WTC11 (cell line): ENCODE data around the gene SHTN1. TPM values are rescaled to one million over a fixed set of nuclear protein-coding genes. Genes with fewer than 3 reads are reported as not detected.

ENCODE experiments used
- ATAC-seq: fragments of 200-7000 bp; cut with Tn5 transposase; 2 replicates; pipeline ENCODE4 v1.10.0; 2021; ENCODE audit warnings: mild to moderate bottlenecking, moderate library complexity
- CTCF ChIA-PET: fragments of 300-600 bp; sonication (Branson Sonifier 250); formaldehyde crosslinking; loops from one replicate; lab custom pipeline; 2021; ENCODE audit warnings: antibody characterized with exemption; lab: Charles Lee
- POLR2A ChIA-PET: fragments of 350-600 bp; sonication (Branson Sonifier 250); formaldehyde crosslinking; loops from one replicate; lab custom pipeline; 2021; ENCODE audit warnings: antibody characterized with exemption; lab: Charles Lee
- DNase-seq: peaks from one replicate; pipeline ENCODE4 v3.0.0; 2021; ENCODE audit warnings: low spot score
- H3K27ac Mint-ChIP-seq: 2 replicates; pipeline ENCODE4 v1.8.0; 2021; ENCODE audit warnings: mixed read lengths
- H3K27me3 Mint-ChIP-seq: 2 replicates; pipeline ENCODE4 v1.8.0; 2021; ENCODE audit warnings: low read depth, mild to moderate bottlenecking, moderate library complexity, mixed read lengths
- H3K36me3 Mint-ChIP-seq: 2 replicates; pipeline ENCODE4 v1.8.0; 2021; ENCODE audit warnings: mixed read lengths
- H3K4me1 Mint-ChIP-seq: 2 replicates; pipeline ENCODE4 v1.8.0; 2022; ENCODE audit warnings: mixed read lengths
- H3K4me3 Mint-ChIP-seq: 2 replicates; pipeline ENCODE4 v1.8.0; 2021; ENCODE audit warnings: mild to moderate bottlenecking, moderate library complexity, mixed read lengths
- H3K9me3 Mint-ChIP-seq: 2 replicates; pipeline ENCODE4 v1.8.0; 2021; ENCODE audit warnings: mixed read lengths
- ATF1 ChIP-seq: sonication (generic); formaldehyde crosslinking; IDR thresholded peaks from 2 replicates; pipeline ENCODE4 v1.8.1; 2023; ENCODE audit warnings: mild to moderate bottlenecking, moderate library complexity, missing genetic modification reagents
- EMX1 ChIP-seq: fragments of 250-450 bp; sonication (Bioruptor Pico); IDR thresholded peaks from 2 replicates; pipeline ENCODE4 v1.8.0; 2021; ENCODE audit warnings: mild to moderate bottlenecking
- FOXK1 ChIP-seq: sonication (generic); formaldehyde crosslinking; IDR thresholded peaks from 2 replicates; pipeline ENCODE4 v1.8.0; 2022; ENCODE audit warnings: mild to moderate bottlenecking, moderate library complexity, missing genetic modification reagents
- KAT7 ChIP-seq: sonication (generic); formaldehyde crosslinking; IDR thresholded peaks from 2 replicates; pipeline ENCODE4 v1.8.1; 2023; ENCODE audit warnings: missing genetic modification reagents, mild to moderate bottlenecking, borderline replicate concordance
- NFATC4 ChIP-seq: fragments of 250-450 bp; sonication (Bioruptor Pico); IDR thresholded peaks from 2 replicates; pipeline ENCODE4 v1.9.0; 2021; ENCODE audit warnings: mild to moderate bottlenecking
- NFE2L1 ChIP-seq: sonication (generic); formaldehyde crosslinking; IDR thresholded peaks from 2 replicates; pipeline ENCODE4 v1.8.1; 2023; ENCODE audit warnings: missing genetic modification reagents
- NR1H2 ChIP-seq: sonication (generic); formaldehyde crosslinking; IDR thresholded peaks from 2 replicates; pipeline ENCODE4 v1.9.0; 2021; ENCODE audit warnings: mild to moderate bottlenecking, moderate library complexity, missing genetic modification reagents
- NR2C2 ChIP-seq: sonication (generic); formaldehyde crosslinking; IDR thresholded peaks from 2 replicates; pipeline ENCODE4 v1.8.0; 2022; ENCODE audit warnings: mild to moderate bottlenecking, missing genetic modification reagents
- PRRX2 ChIP-seq: fragments of 250-450 bp; sonication (Bioruptor Pico); IDR thresholded peaks from 2 replicates; pipeline ENCODE4 v1.8.0; 2021; ENCODE audit warnings: mild to moderate bottlenecking
- RORB ChIP-seq: fragments of 250-450 bp; sonication (Bioruptor Pico); IDR thresholded peaks from 2 replicates; pipeline ENCODE4 v1.9.0; 2021; ENCODE audit warnings: mild to moderate bottlenecking
- SMAD4 ChIP-seq: sonication (generic); formaldehyde crosslinking; IDR thresholded peaks from 2 replicates; pipeline ENCODE4 v1.8.0; 2022; ENCODE audit warnings: mild to moderate bottlenecking, missing genetic modification reagents
- ZNF425 ChIP-seq: fragments of 250-450 bp; sonication (Bioruptor Pico); conservative IDR thresholded peaks from 2 replicates; pipeline ENCODE4 v1.9.0; 2021; ENCODE audit warnings: mild to moderate bottlenecking
- total RNA-seq: library from RNA; stranded (reverse); gene quantifications from 3 replicates; pipeline ENCODE4 v1.2.3, GENCODE V29; 2021
- TF ChIP-seq, protein P1 (sequence below): sonication (generic); formaldehyde crosslinking; IDR thresholded peaks from 2 replicates; pipeline ENCODE4 v1.8.1; 2023; ENCODE audit warnings: mild to moderate bottlenecking, missing genetic modification reagents, moderate library complexity
- TF ChIP-seq, protein P2 (sequence below): sonication (generic); formaldehyde crosslinking; IDR thresholded peaks from 2 replicates; pipeline ENCODE4 v1.8.0; 2022; ENCODE audit warnings: missing genetic modification reagents
- TF ChIP-seq, protein P3 (sequence below): sonication (generic); formaldehyde crosslinking; conservative IDR thresholded peaks from 2 replicates; pipeline ENCODE4 v1.8.1; 2023; ENCODE audit warnings: mild to moderate bottlenecking, low read depth, missing genetic modification reagents, moderate library complexity
- TF ChIP-seq, protein P4 (sequence below): sonication (generic); formaldehyde crosslinking; IDR thresholded peaks from 2 replicates; pipeline ENCODE4 v1.8.0; 2023; ENCODE audit warnings: missing genetic modification reagents, mild to moderate bottlenecking, borderline replicate concordance
- TF ChIP-seq, protein P5 (sequence below): sonication (generic); formaldehyde crosslinking; IDR thresholded peaks from 2 replicates; pipeline ENCODE4 v1.8.1; 2022; ENCODE audit warnings: missing genetic modification reagents, borderline replicate concordance

Gene SHTN1
- total RNA-seq, 1 experiment from 2014 or later = 11.0 TPM

DNA sequence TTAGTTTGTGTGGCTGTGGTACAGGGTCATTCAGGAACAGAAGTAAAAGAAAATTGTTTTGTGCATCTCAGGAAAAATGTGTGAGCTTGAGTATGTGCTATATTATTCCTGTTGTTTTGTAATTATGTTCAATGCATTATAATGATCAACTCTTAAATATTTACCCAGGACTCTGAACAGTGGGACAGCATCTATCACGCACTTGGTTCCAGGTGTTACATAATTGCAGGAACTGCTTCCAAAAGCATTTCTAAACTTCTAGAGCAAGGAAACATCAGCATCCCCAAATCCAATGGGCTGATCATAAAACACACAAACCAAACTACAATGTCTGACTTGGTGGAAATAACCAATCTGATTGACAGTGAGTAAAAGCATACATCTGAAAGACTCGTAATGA is 129.1 kb downstream of the SHTN1 start (continued):
- TF ChIP-seq, protein P1, sequence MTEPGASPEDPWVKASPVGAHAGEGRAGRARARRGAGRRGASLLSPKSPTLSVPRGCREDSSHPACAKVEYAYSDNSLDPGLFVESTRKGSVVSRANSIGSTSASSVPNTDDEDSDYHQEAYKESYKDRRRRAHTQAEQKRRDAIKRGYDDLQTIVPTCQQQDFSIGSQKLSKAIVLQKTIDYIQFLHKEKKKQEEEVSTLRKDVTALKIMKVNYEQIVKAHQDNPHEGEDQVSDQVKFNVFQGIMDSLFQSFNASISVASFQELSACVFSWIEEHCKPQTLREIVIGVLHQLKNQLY (CRISPR knock-in tag) = no peak

DNA sequence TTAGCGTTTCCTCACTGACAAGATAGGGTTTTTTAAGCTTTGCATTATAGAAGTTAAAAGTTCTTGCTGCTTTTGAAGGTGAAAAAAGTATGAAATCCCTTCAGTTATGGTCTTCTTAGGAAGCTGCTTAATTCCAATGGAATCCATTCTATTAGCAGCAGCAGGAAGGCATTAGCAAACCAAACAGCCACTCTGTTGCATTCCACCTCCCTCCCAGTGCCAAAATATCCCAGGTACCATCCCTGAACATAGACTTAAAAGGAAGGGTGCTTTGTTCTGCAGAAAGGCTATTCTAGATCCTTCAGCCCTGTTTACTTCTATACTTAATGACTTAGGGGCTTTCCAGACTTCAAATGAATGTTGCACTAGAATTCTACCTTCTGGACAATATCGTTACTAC is 131.9 kb downstream of the SHTN1 start:
- peaks cover 11% of the 10 kb centered on the region for H3K36me3 Mint-ChIP-seq
- no peak for TF ChIP-seq ZNF425
- no peak for TF ChIP-seq NFATC4
- TF ChIP-seq SMAD4 (CRISPR knock-in tag) = no peak
- TF ChIP-seq ATF1 (CRISPR knock-in tag) = no peak
- TF ChIP-seq, protein P2, sequence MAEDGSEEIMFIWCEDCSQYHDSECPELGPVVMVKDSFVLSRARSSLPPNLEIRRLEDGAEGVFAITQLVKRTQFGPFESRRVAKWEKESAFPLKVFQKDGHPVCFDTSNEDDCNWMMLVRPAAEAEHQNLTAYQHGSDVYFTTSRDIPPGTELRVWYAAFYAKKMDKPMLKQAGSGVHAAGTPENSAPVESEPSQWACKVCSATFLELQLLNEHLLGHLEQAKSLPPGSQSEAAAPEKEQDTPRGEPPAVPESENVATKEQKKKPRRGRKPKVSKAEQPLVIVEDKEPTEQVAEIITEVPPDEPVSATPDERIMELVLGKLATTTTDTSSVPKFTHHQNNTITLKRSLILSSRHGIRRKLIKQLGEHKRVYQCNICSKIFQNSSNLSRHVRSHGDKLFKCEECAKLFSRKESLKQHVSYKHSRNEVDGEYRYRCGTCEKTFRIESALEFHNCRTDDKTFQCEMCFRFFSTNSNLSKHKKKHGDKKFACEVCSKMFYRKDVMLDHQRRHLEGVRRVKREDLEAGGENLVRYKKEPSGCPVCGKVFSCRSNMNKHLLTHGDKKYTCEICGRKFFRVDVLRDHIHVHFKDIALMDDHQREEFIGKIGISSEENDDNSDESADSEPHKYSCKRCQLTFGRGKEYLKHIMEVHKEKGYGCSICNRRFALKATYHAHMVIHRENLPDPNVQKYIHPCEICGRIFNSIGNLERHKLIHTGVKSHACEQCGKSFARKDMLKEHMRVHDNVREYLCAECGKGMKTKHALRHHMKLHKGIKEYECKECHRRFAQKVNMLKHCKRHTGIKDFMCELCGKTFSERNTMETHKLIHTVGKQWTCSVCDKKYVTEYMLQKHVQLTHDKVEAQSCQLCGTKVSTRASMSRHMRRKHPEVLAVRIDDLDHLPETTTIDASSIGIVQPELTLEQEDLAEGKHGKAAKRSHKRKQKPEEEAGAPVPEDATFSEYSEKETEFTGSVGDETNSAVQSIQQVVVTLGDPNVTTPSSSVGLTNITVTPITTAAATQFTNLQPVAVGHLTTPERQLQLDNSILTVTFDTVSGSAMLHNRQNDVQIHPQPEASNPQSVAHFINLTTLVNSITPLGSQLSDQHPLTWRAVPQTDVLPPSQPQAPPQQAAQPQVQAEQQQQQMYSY (CRISPR knock-in tag) = no peak
- no peak for TF ChIP-seq PRRX2 (CRISPR knock-in tag)
- TF ChIP-seq, all 79 proteins: peak for 0
- ChIA-PET CTCF (interaction anchor here (1.1 to 1.2 kb wide), 2 partner anchors 15 to 64 kb away, joined by 3 read pairs; no protein-coding TSS in a partner anchor), POLR2A (no interaction called here)
- peak; percentile 88 for ATAC-seq
- peaks cover 3% of the 10 kb centered on the region; the same call in 1 of the 2 replicates for H3K27me3 Mint-ChIP-seq
- H3K9me3 Mint-ChIP-seq = peaks cover 10% of the 10 kb centered on the region
- H3K4me3 Mint-ChIP-seq = no peak overlapping the region
- peaks cover 46% of the 10 kb centered on the region for H3K4me1 Mint-ChIP-seq
- H3K27ac Mint-ChIP-seq = peak overlapping the region; percentile 64; the same call in 1 of the 2 replicates
- DNase-seq = no peak

DNA sequence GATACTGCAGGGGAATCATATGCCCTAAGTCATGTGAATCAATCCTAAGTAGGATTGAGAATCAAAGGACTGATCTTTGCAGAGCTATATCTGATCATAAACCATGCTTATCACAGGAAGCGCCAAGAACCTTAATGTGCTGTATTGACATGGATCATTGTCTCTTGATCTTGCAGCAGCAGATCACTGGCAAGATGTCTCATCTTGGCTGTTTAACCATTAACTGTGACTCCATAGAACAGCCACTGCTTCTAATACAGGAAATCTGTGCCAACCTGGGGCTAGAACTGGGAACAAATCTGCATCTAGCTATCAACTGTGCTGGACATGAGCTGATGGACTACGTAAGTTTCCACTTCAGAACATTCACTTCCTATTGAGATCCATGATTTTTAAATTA is 134.0 kb downstream of the SHTN1 start:
- CTCF ChIA-PET = no interaction called here
- DNase-seq = no peak
- TF ChIP-seq KAT7 (CRISPR knock-in tag) = no peak
- TF ChIP-seq, protein P3, sequence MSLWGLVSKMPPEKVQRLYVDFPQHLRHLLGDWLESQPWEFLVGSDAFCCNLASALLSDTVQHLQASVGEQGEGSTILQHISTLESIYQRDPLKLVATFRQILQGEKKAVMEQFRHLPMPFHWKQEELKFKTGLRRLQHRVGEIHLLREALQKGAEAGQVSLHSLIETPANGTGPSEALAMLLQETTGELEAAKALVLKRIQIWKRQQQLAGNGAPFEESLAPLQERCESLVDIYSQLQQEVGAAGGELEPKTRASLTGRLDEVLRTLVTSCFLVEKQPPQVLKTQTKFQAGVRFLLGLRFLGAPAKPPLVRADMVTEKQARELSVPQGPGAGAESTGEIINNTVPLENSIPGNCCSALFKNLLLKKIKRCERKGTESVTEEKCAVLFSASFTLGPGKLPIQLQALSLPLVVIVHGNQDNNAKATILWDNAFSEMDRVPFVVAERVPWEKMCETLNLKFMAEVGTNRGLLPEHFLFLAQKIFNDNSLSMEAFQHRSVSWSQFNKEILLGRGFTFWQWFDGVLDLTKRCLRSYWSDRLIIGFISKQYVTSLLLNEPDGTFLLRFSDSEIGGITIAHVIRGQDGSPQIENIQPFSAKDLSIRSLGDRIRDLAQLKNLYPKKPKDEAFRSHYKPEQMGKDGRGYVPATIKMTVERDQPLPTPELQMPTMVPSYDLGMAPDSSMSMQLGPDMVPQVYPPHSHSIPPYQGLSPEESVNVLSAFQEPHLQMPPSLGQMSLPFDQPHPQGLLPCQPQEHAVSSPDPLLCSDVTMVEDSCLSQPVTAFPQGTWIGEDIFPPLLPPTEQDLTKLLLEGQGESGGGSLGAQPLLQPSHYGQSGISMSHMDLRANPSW (CRISPR knock-in tag) = no peak
- TF ChIP-seq, protein P4, sequence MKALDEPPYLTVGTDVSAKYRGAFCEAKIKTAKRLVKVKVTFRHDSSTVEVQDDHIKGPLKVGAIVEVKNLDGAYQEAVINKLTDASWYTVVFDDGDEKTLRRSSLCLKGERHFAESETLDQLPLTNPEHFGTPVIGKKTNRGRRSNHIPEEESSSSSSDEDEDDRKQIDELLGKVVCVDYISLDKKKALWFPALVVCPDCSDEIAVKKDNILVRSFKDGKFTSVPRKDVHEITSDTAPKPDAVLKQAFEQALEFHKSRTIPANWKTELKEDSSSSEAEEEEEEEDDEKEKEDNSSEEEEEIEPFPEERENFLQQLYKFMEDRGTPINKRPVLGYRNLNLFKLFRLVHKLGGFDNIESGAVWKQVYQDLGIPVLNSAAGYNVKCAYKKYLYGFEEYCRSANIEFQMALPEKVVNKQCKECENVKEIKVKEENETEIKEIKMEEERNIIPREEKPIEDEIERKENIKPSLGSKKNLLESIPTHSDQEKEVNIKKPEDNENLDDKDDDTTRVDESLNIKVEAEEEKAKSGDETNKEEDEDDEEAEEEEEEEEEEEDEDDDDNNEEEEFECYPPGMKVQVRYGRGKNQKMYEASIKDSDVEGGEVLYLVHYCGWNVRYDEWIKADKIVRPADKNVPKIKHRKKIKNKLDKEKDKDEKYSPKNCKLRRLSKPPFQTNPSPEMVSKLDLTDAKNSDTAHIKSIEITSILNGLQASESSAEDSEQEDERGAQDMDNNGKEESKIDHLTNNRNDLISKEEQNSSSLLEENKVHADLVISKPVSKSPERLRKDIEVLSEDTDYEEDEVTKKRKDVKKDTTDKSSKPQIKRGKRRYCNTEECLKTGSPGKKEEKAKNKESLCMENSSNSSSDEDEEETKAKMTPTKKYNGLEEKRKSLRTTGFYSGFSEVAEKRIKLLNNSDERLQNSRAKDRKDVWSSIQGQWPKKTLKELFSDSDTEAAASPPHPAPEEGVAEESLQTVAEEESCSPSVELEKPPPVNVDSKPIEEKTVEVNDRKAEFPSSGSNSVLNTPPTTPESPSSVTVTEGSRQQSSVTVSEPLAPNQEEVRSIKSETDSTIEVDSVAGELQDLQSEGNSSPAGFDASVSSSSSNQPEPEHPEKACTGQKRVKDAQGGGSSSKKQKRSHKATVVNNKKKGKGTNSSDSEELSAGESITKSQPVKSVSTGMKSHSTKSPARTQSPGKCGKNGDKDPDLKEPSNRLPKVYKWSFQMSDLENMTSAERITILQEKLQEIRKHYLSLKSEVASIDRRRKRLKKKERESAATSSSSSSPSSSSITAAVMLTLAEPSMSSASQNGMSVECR (CRISPR knock-in tag) = no peak
- TF ChIP-seq, protein P5, sequence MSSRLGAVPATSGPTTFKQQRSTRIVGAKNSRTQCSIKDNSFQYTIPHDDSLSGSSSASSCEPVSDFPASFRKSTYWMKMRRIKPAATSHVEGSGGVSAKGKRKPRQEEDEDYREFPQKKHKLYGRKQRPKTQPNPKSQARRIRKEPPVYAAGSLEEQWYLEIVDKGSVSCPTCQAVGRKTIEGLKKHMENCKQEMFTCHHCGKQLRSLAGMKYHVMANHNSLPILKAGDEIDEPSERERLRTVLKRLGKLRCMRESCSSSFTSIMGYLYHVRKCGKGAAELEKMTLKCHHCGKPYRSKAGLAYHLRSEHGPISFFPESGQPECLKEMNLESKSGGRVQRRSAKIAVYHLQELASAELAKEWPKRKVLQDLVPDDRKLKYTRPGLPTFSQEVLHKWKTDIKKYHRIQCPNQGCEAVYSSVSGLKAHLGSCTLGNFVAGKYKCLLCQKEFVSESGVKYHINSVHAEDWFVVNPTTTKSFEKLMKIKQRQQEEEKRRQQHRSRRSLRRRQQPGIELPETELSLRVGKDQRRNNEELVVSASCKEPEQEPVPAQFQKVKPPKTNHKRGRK (CRISPR knock-in tag) = no peak
- TF ChIP-seq RORB (CRISPR knock-in tag) = no peak
- no peak for TF ChIP-seq NFE2L1 (CRISPR knock-in tag)
- no peak for TF ChIP-seq FOXK1
- TF ChIP-seq NR2C2 (CRISPR knock-in tag) = no peak
- TF ChIP-seq NR1H2 = no peak
- TF ChIP-seq EMX1 (CRISPR knock-in tag) = no peak

More for the DNA sequence above, 134.0 kb downstream of the SHTN1 start:
- no peak for ATAC-seq
- POLR2A ChIA-PET = no interaction called here
- Mint-ChIP-seq H3K9me3 (peaks cover 10% of the 10 kb centered on the region), H3K36me3 (peaks cover 11% of the 10 kb centered on the region), H3K27me3 (peaks cover 3% of the 10 kb centered on the region; the same call in 1 of the 2 replicates), H3K4me1 (peaks cover 52% of the 10 kb centered on the region), H3K27ac (no peak overlapping the region), H3K4me3 (no peak overlapping the region)
